NCI-H345 treated with DMSO at 0.1 percent for 48 hours (cell line): Measurements from ENCODE around the gene FOLR3.
"Not testable (repeated sequence)": the region's sequence is repeated elsewhere in the genome, so short reads cannot be mapped to it uniquely, and the experiment has no call there.

Source experiments
- DNase-seq: peaks from one replicate; lab custom pipeline; 2025; ENCODE audit not compliant: unreplicated experiment; lab: John Stamatoyannopoulos, UW

FOLR3 gene

GRCh38 chr11:72123117-72123653 is 12.3 kb upstream of the FOLR3 start:
- DNase-seq, result no peak

DNA sequence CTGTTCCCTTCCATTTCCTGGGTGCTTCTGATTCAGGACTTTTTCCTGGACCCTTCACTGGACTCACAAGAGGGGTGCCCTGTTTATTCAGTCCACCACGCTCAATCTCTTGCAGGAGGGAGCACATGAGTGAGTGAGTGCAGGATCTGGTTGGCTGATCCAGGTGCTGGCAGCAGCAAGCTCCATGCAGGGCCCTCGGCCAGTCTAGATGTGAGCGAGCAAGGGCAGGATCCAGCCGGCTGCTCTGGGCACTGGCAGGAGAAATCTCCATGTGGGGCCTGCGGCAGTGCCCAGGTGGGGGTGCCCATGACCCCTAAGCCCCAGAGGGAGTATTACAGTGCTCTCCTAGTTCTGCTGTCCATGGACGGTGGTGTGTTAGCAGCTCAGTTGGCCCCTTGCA is 11.5 kb upstream of the FOLR3 start:
- no peak for DNase-seq

- no peak for DNase-seq
These were observed 9.6 kb upstream of the FOLR3 start for GRCh38 chr11:72125956-72126355.

- DNase-seq, result no peak
These were observed 7.6 kb upstream of the FOLR3 start for GRCh38 chr11:72127923-72128322.

- DNase-seq, result no peak
These were observed 6.1 kb upstream of the FOLR3 start for GRCh38 chr11:72129381-72129780.

DNA sequence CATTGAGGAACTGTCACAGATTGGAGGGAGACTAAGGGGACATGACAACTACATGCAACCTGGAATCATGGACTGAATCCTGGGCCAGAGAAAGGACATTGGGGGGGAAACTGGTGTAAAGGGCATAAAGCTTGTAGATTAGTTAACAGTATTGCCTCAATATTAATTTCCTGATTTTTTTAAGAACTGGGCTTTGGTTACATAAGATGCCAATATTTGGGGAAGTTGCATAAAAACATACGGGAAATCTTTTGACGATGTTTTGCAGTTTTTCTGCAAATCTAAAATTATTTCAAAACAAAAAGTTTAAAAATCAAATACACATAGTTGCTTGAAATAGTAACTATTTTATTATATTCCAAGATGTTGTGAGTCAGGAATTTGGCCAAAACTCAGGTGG is 2.9 kb upstream of the FOLR3 start:
- DNase-seq, result no peak

DNA sequence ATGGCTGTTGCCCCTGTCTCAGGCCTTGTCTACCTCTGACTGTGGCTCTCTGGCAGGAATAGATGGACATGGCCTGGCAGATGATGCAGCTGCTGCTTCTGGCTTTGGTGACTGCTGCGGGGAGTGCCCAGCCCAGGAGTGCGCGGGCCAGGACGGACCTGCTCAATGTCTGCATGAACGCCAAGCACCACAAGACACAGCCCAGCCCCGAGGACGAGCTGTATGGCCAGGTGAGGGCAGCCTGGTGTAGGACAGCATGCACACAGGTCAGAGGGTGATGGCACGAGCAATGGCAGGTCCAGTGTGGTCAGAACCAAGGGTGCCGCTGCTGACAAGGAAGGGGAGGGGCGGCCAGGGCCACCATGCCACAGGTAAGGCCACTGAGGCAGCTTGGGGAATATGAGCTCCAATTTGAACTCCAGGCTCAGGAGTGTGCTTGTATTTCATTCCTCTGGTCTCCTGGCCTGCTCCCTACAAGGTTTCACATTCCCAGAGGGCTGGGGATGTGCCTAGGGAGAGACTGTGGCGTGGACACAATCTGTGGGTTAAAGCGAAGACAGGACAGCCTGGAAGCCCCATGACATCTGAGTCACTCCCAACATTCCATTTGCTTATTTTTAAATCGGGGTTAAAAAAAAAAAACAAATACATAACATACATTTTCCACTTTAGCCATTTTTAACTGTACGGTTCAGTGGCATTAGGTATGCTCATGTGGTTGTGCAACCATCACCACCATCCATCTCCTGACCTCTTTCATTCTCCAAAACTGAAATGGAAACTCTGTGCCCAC is 562 bp downstream of the FOLR3 start:
- no peak for DNase-seq

- no peak for DNase-seq
These were observed 1.2 kb downstream of the FOLR3 start for GRCh38 chr11:72136684-72137262.

DNA sequence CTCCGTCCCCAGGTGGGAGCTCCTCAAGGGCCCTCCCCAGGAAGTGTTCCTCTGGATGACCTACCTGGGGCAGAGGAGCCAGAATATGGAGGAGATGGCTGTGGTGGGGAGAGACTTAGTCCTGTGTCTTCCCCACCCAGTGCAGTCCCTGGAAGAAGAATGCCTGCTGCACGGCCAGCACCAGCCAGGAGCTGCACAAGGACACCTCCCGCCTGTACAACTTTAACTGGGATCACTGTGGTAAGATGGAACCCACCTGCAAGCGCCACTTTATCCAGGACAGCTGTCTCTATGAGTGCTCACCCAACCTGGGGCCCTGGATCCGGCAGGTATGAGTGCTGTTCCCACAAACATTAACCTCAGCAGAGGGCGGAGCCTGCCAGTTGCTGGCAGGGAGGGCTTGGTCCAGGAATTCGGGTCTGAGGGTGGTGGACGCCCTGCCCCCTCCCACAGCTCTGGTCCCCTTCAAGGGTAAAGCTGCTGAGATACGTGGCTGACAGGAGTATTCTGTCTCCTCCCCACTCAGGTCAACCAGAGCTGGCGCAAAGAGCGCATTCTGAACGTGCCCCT is 3.4 kb downstream of the FOLR3 start:
- DNase-seq, result no peak

DNA sequence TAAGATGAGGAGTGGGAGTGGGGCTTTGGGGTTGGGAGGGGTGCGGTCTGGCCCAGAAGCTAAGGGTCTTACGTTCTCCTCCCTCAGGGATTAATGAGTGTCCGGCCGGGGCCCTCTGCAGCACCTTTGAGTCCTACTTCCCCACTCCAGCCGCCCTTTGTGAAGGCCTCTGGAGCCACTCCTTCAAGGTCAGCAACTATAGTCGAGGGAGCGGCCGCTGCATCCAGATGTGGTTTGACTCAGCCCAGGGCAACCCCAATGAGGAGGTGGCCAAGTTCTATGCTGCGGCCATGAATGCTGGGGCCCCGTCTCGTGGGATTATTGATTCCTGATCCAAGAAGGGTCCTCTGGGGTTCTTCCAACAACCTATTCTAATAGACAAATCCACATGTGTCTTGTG is 4.0 kb downstream of the FOLR3 start:
- no peak for DNase-seq

DNA sequence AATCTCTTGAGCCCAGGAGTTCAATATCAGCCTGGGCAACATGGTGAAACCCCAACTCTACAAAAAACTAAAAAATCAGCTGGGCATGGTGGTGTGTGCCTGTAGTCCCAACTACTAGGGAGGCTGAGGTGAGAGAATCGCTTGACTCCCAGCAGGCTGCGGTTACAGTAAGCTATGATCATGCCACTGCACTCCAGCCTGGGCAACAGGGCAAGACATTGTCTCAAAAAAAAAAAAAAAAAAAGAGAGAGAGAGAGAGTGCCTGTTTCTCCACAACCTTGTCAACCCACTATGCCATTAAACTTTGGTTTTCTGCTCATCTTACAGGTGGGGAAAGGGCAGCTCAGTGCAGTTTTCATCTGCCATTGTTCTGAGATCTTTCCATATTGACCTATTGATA is 5.1 kb downstream of the FOLR3 start:
- no peak for DNase-seq

DNA sequence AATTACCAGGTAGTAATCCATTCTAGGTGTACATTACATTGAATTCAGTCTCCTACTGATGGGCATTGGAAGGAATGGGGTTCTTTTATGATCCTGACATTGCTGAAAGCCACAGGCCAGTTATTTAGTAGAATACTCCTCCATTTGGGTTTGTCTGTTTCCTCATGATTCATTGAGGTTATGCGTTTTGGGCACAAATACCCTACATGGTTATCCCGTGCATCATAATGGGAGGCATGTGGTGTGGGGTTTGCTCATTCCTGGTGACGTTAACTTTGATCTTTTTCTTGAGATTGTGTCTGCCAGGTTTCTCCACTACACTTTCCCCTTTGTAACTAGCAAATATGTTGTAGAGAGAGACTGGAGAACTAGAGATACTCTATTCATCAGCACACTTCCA is 5.5 kb downstream of the FOLR3 start:
- DNase-seq, result no peak

- DNase-seq, result not testable (repeated sequence)
These were observed 6.6 kb downstream of the FOLR3 start for GRCh38 chr11:72142086-72142485.

DNA sequence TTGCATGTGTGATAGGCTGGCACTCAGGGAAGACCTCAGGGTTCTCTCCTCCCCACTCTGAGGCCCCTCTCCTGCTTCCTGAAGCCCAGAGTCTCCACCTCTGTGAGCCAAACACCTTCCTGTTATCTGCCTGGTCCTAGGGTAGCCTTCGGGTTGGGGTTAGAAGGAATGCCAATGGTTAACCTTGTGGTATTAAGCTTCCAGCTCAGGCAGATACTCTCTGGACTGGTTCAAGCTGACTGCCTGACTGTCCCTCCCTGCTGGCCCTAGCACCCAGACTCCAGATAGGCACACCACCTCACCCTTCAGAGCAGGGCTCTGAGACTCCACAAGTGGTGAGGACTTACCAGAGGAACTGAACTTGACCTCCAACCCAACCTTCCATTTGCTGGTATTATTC is 7.0 kb downstream of the FOLR3 start:
- DNase-seq, result not testable (repeated sequence)

GRCh38 chr11:72144807-72145565 is 9.5 kb downstream of the FOLR3 start:
- no peak for DNase-seq

- no peak for DNase-seq
These were observed 11.1 kb downstream of the FOLR3 start for GRCh38 chr11:72146625-72147024.

GRCh38 chr11:72150882-72151281 is 15.4 kb downstream of the FOLR3 start:
- no peak for DNase-seq

DNA sequence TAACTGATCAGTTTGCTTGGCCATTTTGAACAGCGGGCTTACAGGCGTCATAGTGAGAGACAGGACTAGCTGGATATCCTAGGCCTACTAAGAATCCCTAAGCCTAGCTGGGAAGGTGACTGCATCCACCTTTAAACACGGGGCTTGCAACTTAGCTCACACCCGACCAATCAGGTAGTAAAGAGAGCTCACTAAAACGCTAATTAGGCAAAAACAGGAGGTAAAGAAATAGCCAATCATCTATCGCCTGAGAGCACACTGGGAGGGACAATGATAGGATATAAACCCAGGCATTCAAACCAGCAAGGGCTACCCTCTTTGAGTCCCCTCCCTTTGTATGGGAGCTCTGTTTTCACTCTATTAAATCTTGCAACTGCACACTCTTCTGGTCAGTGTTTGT is 18.3 kb downstream of the FOLR3 start:
- not testable (repeated sequence) for DNase-seq

DNA sequence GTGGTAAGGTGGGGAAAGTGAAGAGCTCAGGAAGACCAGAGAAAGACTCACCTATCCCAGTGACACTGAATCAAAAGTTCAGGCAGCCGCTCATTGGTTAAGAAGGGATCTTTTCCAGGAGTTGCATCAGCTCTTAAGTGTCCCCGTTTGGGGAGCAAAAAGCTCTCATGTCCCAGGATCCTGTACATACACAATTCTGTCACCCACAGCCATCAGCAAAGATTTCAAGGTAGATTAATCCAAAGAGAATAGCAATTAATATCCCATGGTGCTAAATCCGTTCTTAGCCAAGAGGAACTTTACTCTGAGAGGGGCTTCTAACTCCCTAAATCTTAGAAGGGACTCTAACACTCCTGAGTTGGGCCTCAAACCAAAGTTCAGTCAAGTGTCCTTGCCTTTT is 19.3 kb downstream of the FOLR3 start:
- DNase-seq, result no peak

- DNase-seq, result no peak
These were observed 20.2 kb downstream of the FOLR3 start for GRCh38 chr11:72155751-72156150.

GRCh38 chr11:72157131-72157530 is 21.6 kb downstream of the FOLR3 start:
- no peak for DNase-seq

DNA sequence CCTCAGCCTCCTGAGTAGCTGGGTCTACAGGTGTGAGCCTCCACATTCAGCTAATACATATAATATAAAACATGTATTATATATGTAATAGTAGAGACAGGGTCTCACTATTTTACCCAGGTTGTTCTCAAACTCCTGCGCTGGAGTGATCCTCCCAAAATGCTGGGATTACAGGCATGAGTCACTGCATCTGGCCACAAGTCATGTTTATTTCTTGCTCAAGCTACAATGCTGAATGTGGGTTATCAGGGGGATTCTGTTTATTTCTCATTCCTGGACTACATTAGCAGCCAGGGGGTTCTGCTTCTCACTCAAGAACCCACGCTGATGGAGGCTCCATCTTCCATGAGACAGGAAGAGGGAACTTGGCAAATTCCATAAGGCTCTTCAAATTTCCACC is 24.8 kb downstream of the FOLR3 start:
- no peak for DNase-seq
